ENCODE data around the gene ELK4. TPM values are rescaled to one million over a fixed set of nuclear protein-coding genes. Genes with fewer than 3 reads are reported as not detected.

ELK4 gene
- total RNA-seq, 1 experiment from 2014 or later = 31.2 TPM

DNA sequence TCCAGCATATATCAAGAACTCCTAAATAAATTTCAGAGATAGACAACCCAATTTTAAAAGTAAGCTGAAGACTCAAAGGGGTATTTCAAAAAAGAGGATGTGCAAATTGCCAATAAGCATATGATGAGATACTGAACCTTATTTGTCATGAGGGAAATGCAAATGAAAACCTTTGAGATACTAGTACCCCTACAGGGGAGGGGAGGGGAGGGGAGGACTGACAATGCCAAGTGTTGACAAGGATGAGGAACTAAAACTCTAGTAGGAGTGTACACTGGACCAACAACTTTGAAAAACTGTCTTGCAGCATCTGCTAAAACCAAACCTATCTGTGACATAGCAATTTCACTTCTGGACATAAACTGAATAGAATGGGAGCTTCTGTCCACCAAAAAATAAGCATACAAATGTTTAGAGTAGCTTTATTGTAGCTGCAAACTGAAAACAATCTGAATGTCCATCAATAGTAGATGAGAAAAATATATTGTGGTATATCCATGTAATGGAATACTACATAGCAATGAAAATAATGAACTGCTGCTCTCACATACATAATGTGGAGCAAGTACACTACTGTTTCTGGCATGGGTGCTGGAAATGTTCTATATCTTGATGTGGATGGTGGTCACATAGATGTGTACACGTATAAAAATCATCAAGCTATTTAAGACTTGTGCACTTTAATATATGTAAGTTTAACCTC is 70.2 kb downstream of the ELK4 start:
- Histone ChIP-seq H2AK5ac (ENCODE audit: insufficient read length, low read length) (no peak overlapping the region), H3K27ac (ENCODE audit: insufficient read length, low read depth, low read length) (no peak overlapping the region), H4K8ac (replicated peaks; ENCODE audit: insufficient read length, low read depth, low read length) (no peak overlapping the region), H3K79me2 (ENCODE audit: insufficient read depth, low read length) (no peaks in the 10 kb centered on the region), H2BK15ac (ENCODE audit: low read depth, low read length) (no peak overlapping the region), H3K18ac (ENCODE audit: insufficient read length, low read depth, low read length) (no peak overlapping the region), H3K4me1 (ENCODE audit: insufficient read depth, low read length) (no peaks in the 10 kb centered on the region), H4K20me1 (ENCODE audit: control insufficient read depth, insufficient read depth, insufficient read length) (no peaks in the 10 kb centered on the region), H4K91ac (ENCODE audit: insufficient read length, low read depth, low read length) (no peak overlapping the region), H3K79me1 (ENCODE audit: insufficient read depth, low read depth, low read length, poor library complexity, severe bottlenecking) (no peaks in the 10 kb centered on the region), H3K14ac (ENCODE audit: insufficient read depth, low read length) (no peak overlapping the region), H3T11ph (ENCODE audit: low read length) (no peak overlapping the region), H3K27me3 (ENCODE audit: insufficient read depth, low read length) (no peaks in the 10 kb centered on the region), H3K9me3 (ENCODE audit: control insufficient read depth, low read depth, low read length) (no peaks in the 10 kb centered on the region), H3K23me2 (ENCODE audit: insufficient read length, low read depth, low read length, poor library complexity, severe bottlenecking) (no peaks in the 10 kb centered on the region), H2BK5ac (ENCODE audit: insufficient read length, low read length) (no peak overlapping the region), H3K9ac (ENCODE audit: extremely low read depth, insufficient read length, low read length) (no peak overlapping the region), H3K4ac (ENCODE audit: low read depth, low read length) (no peak overlapping the region), H2BK20ac (ENCODE audit: low read depth, low read length, poor library complexity, severe bottlenecking) (no peak overlapping the region), H2AFZ (ENCODE audit: low read length) (no peak overlapping the region), H3K56ac (ENCODE audit: insufficient read length, low read depth, low read length) (no peak overlapping the region), H2BK120ac (ENCODE audit: low read depth, low read length, poor library complexity, severe bottlenecking) (no peak overlapping the region), H3K4me2 (ENCODE audit: insufficient read depth, insufficient read length, low read length) (no peak overlapping the region), H3K23ac (ENCODE audit: insufficient read length, low read depth, low read length) (no peak overlapping the region), H2BK12ac (ENCODE audit: insufficient read length, low read depth, low read length) (no peak overlapping the region), H4K5ac (ENCODE audit: insufficient read length, low read depth, low read length) (no peak overlapping the region)
- TF ChIP-seq, protein P1, sequence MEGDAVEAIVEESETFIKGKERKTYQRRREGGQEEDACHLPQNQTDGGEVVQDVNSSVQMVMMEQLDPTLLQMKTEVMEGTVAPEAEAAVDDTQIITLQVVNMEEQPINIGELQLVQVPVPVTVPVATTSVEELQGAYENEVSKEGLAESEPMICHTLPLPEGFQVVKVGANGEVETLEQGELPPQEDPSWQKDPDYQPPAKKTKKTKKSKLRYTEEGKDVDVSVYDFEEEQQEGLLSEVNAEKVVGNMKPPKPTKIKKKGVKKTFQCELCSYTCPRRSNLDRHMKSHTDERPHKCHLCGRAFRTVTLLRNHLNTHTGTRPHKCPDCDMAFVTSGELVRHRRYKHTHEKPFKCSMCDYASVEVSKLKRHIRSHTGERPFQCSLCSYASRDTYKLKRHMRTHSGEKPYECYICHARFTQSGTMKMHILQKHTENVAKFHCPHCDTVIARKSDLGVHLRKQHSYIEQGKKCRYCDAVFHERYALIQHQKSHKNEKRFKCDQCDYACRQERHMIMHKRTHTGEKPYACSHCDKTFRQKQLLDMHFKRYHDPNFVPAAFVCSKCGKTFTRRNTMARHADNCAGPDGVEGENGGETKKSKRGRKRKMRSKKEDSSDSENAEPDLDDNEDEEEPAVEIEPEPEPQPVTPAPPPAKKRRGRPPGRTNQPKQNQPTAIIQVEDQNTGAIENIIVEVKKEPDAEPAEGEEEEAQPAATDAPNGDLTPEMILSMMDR (conservative IDR thresholded peaks at IDR 0.05) = no peak
- no peak overlapping the region for H3K27ac Mint-ChIP-seq
- peaks cover 65% of the 10 kb centered on the region for H3K27me3 Mint-ChIP-seq (ENCODE audit: low read depth)
- peaks cover 0 to 8% (median 0%) of the 10 kb centered on the region in 3 experiments; a peak in 3 of 7 replicates for H3K36me3 Mint-ChIP-seq (ENCODE audit: insufficient read depth in 1 of 3, low read depth in 3 of 3)
- no peak overlapping the region for H3K4me3 Mint-ChIP-seq
- H3K9me3 Mint-ChIP-seq = peaks cover 24 to 30% of the 10 kb centered on the region in 2 experiments
- no peak for DNase-seq
- WGBS (ENCODE audit: extremely low coverage, insufficient read length, low lambda C conversion rate) = no CpG with 5 or more reads among the region's 1 CpG
- H3K4me1 Mint-ChIP-seq = peaks cover 3 to 4% of the 10 kb centered on the region in 2 experiments; a peak in 2 of 4 replicates

Other genes starting within 250 kb of the ELK4 start
- 11.8 and 11.9 TPM in 2 replicates for gene LEMD1, start 210.0 kb downstream of the ELK4 start, total RNA-seq (2021)
- gene BLACAT1, start 176.0 kb downstream of the ELK4 start, total RNA-seq (2021) = 3.8 and 4.0 TPM in 2 replicates
- 34.6 and 38.5 TPM in 2 replicates for gene CDK18, start 127.3 kb downstream of the ELK4 start, total RNA-seq (2021)
- gene SLC45A3, start 48.5 kb upstream of the ELK4 start, total RNA-seq (2021) = 16.7 TPM in 2 replicates
- gene NUCKS1, start 118.2 kb upstream of the ELK4 start, total RNA-seq (2021) = 414 and 427 TPM in 2 replicates
- gene RAB29, start 143.5 kb upstream of the ELK4 start, total RNA-seq (2021) = 4.2 and 4.4 TPM in 2 replicates
- gene SLC41A1, start 181.2 kb upstream of the ELK4 start, total RNA-seq (2021) = 18.2 and 19.7 TPM in 2 replicates
- not detected in 2 replicates for gene PM20D1, start 218.1 kb upstream of the ELK4 start, total RNA-seq (2021)